NB4 (cell line): ENCODE results near the gene MYBPHL.
A peak's percentile ranks its signal among the peaks of the same experiment; 100 is the strongest.

Experiments
- DNase-seq: peaks from one replicate; pipeline ENCODE4 v3.0.0; 2010; ENCODE audit warnings: low read depth
- H3K4me3 ChIP-seq: one replicate; pipeline ENCODE4 v1.5.1; 2011; ENCODE audit warnings: mild to moderate bottlenecking, low read depth, low read length, moderate library complexity
- MYC ChIP-seq: IDR thresholded peaks from 2 replicates; pipeline ENCODE4 v1.6.1; 2011; ENCODE audit warnings: low read depth, low read length
- POLR2A ChIP-seq: IDR thresholded peaks from 2 replicates; pipeline ENCODE4 v1.6.1; 2011; ENCODE audit warnings: mild to moderate bottlenecking; ENCODE audit not compliant: insufficient read length; ENCODE audit errors: extremely low read depth
- TF ChIP-seq, protein P1 (sequence below): IDR thresholded peaks from 2 replicates; pipeline ENCODE4 v1.6.1; 2011; ENCODE audit warnings: low read depth, low read length
- TF ChIP-seq, protein P2 (sequence below): IDR thresholded peaks from one replicate; pipeline ENCODE4 v1.5.1; 2012; ENCODE audit warnings: low read depth, low read length

The MYBPHL gene, protein sequence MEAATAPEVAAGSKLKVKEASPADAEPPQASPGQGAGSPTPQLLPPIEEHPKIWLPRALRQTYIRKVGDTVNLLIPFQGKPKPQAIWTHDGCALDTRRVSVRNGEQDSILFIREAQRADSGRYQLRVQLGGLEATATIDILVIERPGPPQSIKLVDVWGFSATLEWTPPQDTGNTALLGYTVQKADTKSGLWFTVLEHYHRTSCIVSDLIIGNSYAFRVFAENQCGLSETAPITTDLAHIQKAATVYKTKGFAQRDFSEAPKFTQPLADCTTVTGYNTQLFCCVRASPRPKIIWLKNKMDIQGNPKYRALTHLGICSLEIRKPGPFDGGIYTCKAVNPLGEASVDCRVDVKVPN

DNA sequence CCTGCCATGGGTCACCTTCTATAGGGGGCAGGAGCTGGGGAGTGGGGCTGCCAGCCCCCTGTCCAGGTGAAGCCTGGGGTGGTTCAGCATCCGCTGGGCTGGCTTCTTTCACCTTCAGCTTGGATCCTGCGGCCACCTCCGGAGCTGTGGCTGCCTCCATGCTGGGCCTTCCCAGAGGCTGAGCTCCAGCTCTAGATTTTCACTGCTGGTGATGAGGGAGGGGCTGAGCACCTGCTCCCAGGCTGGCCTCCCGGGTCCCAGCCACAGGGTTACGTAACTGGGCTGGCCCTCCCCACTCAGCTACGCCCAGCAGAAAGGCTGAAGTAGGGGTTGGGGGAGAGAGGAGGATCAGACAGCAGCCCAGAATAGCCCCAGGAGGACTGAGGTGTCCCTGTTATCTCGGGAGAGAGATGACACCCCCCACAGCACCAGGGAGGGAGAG is at the start of gene MYBPHL:
Gene MYBPHL, minus strand, starts transcription at position 180 of the 442 bp plus-strand sequence. Its CDS starts 20 bp downstream, at position 160.
- peak; percentile 73 for DNase-seq
- TF ChIP-seq MYC (no peak), POLR2A (no peak)
- TF ChIP-seq, protein P1, sequence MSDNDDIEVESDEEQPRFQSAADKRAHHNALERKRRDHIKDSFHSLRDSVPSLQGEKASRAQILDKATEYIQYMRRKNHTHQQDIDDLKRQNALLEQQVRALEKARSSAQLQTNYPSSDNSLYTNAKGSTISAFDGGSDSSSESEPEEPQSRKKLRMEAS = no peak
- TF ChIP-seq, protein P2, sequence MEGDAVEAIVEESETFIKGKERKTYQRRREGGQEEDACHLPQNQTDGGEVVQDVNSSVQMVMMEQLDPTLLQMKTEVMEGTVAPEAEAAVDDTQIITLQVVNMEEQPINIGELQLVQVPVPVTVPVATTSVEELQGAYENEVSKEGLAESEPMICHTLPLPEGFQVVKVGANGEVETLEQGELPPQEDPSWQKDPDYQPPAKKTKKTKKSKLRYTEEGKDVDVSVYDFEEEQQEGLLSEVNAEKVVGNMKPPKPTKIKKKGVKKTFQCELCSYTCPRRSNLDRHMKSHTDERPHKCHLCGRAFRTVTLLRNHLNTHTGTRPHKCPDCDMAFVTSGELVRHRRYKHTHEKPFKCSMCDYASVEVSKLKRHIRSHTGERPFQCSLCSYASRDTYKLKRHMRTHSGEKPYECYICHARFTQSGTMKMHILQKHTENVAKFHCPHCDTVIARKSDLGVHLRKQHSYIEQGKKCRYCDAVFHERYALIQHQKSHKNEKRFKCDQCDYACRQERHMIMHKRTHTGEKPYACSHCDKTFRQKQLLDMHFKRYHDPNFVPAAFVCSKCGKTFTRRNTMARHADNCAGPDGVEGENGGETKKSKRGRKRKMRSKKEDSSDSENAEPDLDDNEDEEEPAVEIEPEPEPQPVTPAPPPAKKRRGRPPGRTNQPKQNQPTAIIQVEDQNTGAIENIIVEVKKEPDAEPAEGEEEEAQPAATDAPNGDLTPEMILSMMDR = no peak
- H3K4me3 ChIP-seq = no peak within 1 kb of the TSS

DNA sequence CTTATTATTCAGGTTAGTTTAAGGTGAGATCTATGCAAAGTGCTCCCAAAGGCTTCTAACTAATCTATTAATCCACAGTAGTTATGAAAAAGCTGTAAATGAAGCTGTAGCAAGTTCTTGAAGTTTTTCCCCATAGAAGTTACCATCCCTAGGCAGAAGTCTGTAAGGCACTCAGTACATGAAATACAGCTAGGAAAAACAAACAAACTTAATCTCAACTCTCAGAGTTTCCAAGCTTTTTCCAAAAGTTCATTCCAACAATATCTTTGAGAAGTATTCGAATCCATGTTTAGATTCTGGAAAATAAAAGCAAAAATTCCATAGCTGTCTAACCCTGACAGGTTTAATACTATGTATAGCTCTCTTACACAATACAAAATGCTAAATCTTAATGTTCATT is 49.7 kb upstream of the MYBPHL start:
- no peak for DNase-seq
- no peak for TF ChIP-seq MYC

DNA sequence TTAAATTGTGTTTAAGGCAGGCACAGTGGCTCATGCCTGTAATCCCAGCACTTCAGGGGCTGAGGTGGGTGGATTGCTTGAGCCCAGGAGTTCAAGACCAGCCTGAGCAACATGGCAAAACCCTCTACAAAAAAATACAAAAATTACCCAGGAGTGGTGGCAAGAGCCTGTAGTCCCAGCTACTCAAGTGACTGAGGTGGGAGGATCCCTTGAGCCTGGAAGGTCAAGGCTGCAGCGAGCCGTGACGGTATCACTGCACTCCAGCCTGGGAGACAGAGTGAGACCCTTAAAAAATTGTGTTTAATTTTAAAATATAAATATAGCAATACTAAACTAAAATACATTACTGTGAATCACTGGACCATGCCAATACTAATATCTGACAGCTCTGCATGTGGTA is 48.1 kb upstream of the MYBPHL start:
- TF ChIP-seq POLR2A = no peak
- TF ChIP-seq MYC = no peak
- TF ChIP-seq, protein P1 = no peak
- TF ChIP-seq, protein P2 = no peak

More for the DNA sequence above, 49.7 kb upstream of the MYBPHL start:
- no peak overlapping the region for H3K4me3 ChIP-seq

DNA sequence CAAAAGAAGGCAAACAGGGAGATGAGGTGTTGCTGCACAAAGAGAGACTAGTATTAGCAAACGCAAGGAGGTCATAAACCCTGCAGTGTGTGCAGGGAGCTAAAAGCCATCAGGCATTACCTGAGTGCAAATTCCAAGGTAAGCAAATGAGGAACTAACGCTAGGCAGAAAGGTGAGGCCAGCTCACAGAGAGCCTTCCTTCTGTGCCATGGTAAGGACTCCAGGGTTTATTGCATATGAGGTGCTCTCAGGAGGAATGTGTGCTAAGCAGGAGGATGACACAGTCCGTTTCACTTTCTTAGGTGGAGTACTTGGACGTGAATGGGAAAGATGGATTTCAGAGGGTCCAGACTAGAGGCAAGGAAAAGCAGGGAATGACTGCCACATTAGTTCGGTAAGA is 44.6 kb upstream of the MYBPHL start:
- DNase-seq = no peak
- H3K4me3 ChIP-seq = no peak overlapping the region
- no peak for TF ChIP-seq POLR2A
- TF ChIP-seq, protein P2 = no peak
- no peak for TF ChIP-seq MYC
- TF ChIP-seq, protein P1 = no peak

More for the DNA sequence above, 48.1 kb upstream of the MYBPHL start:
- DNase-seq = no peak
- no peak overlapping the region for H3K4me3 ChIP-seq

DNA sequence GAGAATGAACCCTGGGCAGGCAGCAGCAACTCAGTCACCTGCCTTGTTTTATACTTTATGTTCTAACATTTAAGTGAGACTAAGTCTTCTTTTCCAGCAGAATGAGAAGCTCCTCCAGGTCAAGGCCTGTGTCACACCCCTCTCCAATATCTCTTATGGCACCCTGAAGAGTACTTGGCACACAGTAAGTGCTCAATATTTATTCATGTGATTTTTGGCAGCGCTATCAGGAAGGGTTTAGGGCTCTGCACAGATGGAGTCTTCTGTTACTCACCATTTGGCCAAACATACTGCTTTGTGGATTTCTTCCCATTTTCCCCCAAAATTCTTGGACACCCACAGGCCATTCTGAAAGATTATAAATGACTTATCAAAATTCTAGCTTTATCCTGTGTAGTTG is 43.8 kb upstream of the MYBPHL start:
- no peak overlapping the region for H3K4me3 ChIP-seq
- no peak for TF ChIP-seq MYC
- TF ChIP-seq, protein P2 = no peak
- no peak for TF ChIP-seq POLR2A
- TF ChIP-seq, protein P1 = no peak
- no peak for DNase-seq

DNA sequence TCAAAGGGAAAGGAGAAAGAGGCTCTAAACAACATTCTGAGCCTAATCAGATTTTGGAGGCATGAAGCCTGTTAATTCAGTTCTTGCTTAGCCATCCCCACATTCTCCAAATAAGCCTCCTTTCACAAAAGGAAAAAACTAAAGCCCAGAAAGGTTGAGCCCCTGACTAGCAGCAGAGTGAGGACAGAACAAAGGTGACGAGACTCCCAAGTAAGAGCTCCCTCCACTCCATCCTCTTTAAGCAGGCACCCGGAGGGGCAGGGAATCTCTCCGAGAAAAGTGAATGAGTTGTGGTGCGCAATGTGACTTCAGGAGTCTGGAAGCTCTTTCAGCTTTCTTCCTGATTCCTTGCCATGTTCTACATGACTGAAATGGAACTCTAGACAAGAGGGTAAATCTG is 43.4 kb upstream of the MYBPHL start:
- DNase-seq = no peak
- H3K4me3 ChIP-seq = no peak overlapping the region
- TF ChIP-seq MYC (no peak), POLR2A (no peak)
- TF ChIP-seq, protein P2 = no peak
- TF ChIP-seq, protein P1 = no peak
